Embryonic facial prominence (tissue), 1 donor: ENCODE measurements around the gene STEEP1.

Source experiments
- DNase-seq: peaks from one replicate; pipeline ENCODE4 v3.0.0-alpha.2; 2016; ENCODE audit errors: extremely low spot score

Gene STEEP1

GRCh38 chrX:119565107-119565663 is at the start of gene STEEP1:
Gene STEEP1 (minus strand): TSS chrX:119565409. CDS start chrX:119565355, 54 bp downstream.
- peak; percentile 86 for DNase-seq

GRCh38 chrX:119614776-119615175 is 49.6 kb upstream of the STEEP1 start:
- DNase-seq, result no peak

- no peak for DNase-seq
These were observed 41.8 kb upstream of the STEEP1 start for GRCh38 chrX:119607018-119607389.

DNA sequence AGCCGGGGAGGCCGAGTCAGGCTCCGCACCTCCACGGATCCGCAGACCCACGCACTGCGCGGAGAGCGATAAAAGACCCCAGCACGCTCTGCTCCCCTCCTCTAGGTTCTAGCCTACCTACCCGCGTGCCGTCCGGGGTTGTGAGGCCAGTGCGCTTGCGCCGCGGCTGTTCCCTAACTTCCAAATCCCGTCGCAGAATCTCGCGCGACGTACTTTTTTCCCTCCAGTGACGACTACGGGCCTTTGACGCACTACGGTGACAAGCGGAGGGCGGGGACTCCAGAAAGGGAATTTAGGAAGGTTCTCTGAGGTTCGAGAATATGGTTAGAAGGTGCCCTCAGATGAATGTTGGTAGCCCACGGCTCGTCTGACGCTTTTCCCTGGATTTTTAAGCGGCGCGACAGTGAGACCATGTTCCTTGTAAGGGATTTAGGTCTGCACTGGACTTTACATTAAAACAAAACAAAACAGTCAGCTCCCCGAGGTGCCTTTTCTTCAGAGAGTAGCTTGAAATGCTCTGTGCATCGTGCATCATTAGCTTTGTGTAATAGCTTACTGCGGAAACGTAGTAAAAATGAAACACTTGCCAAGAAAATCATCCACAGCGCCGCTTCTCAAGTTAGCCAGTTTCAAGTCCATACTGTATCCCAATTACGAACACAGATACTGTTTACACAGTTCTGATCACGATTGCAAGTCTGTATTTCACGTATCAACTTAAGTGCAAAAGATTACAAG is 41.2 kb upstream of the STEEP1 start, which contains the start of gene NKRF:
NKRF (minus strand) TSS at position 145 of the 738 bp plus-strand sequence.
- DNase-seq, result peak; percentile 85

DNA sequence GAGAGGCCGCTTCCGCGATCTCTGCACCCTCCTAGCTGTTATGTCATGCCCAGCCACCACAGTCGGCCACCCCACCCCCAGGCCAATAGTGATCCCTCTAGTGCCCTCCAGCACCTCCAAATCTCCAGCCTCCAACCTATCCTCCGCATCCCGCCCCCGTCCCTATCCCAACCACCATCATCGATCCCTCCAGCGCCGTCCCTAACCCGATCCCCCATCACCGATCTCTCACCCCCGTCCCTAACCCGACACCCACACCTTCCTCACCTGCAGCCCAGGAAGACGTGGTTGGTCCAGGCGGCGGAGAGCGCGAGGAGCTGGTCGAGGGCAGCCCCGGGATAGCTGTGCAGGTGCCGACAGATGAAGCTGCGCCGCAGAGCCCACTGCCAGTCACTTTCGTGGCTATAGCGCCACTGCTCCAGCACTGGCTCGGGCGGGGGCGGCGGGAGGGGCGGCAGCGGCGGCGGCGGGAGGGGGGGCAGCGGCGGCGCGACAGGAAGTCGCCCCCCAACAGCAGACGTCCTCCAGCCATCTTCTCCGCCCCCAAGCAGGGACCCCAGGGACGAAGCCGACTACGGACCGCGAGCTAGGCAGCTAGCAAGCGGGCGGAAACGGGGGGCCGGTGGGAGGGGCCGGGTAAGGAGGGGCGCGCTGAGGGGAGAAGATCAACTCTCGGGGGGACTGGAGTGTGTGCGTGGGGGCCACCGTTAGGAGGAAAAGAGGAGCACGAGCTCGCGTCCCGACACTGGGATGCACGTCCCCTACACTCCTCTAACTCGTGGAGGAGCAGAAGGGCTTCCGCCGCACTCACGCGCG is 40.5 kb upstream of the STEEP1 start:
- DNase-seq, result peak; percentile 7

GRCh38 chrX:119604766-119605463 is 39.7 kb upstream of the STEEP1 start:
- DNase-seq, result no peak

- DNase-seq, result no peak
These were observed 37.6 kb upstream of the STEEP1 start for GRCh38 chrX:119602701-119603255.

DNA sequence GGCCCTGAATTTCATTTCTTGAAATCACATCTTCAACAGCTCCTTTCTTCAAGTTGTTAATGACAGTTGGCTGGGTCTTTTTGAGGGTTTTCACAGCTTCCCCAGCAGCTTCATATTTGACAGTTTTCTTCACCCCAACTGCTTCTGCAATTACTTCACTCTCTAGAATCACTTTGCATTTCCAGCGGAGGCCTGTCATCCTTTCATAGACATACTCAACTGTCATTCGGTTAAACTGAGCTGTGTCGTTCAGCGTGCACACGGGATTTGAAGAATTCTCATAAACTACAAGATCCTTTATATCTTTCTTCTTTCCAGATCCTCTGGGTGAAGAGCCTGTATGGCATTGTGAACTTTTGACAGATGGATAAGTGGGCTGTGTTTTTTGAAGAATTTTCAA is 24.6 kb upstream of the STEEP1 start:
- DNase-seq, result no peak

DNA sequence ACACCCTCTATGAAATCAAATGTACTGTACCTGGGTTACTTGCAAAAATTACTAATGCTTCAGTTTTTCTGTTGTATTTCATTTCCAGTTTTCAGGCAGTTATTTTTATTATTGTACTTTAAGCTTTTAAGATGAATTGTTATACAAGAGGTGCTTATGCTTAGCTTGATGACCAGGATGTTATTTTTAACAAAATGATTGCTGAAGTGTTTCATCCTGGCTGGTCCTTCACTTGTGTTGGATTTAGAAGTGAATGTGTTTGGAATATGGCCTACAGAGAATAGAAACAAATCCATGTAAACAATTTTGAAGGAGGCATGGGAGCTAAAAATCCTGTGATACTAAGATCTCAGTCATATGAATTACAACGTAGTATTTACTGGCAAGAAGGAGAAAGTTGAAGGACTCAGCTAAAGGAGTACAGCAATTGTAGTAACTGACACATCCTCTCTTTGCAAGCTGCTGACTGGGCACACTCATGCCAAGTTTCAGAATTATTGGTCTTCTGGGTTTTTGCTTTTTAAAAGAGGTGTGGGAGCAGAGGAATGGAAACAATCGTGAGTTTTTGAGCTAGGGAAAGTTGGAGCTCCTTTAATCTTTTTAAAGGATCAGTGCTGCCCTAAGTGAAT is 18.3 kb upstream of the STEEP1 start:
- DNase-seq, result no peak

DNA sequence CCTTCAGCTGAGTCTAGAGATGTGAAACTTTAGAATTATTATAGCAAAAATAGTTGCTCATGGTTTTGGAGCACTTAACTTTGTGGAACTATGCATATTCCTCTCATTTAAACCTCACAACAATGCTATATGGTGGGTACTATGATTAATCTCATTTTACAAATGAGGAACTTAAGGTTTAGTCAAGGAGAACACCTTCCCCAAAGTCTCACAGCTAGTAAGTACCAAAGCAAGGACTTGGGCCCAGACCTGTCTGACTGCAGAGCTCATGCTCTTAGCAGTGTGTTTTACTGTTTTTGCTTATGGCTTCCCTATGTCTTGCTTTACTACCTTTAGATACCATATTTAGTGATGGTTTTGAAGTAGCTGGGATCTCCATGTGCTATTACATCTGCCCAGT is 14.2 kb upstream of the STEEP1 start:
- no peak for DNase-seq

DNA sequence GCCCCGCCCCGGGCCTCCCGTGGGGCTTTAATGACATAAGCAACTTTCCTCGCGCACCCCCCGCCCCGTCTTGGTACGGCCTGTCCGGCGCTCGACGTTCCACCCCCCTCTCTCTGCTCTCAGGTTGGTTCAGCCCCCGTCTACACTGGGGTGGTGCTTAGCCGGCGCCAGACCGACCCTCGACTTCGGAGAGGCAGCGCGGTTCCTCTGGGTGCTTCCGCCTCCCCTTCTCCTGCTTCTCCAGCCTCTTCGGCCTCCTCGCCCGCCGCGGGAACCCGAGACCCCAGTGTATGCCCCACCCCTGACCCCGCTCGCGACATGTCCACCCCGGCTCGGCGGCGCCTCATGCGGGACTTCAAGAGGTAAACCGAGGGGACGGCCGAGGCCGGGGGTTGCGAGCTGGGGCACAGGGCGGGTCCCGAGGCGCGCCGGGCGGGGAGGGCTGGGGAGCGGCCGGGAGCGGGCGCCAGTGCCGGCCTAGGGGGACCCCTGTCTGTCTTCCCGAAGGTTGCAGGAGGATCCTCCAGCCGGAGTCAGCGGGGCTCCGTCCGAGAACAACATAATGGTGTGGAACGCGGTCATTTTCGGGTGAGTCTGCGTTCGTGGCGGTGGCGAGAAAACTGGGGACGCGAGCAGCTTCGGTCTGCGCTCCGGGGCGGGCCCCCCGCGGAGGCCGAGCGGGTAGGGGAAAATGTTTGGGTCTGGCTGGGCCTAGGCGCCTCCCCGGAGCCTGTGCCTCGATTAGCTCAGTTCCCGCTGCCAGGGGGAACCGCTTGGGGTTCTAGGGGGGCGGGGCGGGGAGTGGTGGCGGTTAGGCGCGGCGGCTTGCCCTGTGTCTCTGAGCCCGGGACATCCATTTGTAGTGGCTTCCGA is 9.4 kb upstream of the STEEP1 start, which contains the start of gene UBE2A:
UBE2A (plus strand) TSS at position 170 of the 873 bp plus-strand sequence; CDS start at position 319, 149 bp downstream.
- DNase-seq, result peak; percentile 76

GRCh38 chrX:119573840-119574393 is 8.7 kb upstream of the STEEP1 start:
- no peak for DNase-seq

GRCh38 chrX:119573222-119573621 is 8.0 kb upstream of the STEEP1 start:
- DNase-seq, result no peak

- DNase-seq, result no peak
These were observed 5.2 kb upstream of the STEEP1 start for GRCh38 chrX:119570351-119570835.

- no peak for DNase-seq
These were observed 12.7 kb downstream of the STEEP1 start for GRCh38 chrX:119552508-119552907.

DNA sequence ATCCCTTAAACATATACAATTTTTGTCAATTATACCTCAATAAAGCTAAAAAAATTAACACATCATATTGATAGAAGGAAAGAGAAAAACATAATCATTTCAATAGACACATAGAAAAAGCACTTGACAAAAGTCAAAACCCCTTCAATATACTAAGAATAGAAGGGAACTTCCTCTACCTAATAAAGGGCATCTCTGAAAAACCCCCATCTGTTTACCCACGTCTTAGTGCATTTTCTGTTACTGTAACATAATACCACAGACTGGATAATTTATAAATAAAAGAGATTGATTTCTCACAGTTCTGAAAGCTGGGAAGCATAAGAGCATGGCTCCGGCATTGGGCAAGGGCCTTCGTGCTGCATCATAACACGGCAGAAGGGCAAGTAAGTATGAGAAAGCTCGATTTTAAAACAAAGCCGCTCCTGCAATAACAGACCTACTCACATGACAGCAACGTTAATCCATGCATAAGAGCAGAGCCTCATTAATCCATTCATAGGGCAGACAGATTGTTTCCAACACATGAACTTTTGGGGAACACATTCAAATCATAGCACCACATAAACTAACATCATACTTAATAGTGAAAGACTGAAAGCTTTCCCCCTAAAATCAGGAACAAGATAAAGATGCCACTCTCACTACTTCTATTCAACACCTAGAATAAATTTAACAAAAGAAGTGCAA is 15.7 kb downstream of the STEEP1 start:
- no peak for DNase-seq

DNA sequence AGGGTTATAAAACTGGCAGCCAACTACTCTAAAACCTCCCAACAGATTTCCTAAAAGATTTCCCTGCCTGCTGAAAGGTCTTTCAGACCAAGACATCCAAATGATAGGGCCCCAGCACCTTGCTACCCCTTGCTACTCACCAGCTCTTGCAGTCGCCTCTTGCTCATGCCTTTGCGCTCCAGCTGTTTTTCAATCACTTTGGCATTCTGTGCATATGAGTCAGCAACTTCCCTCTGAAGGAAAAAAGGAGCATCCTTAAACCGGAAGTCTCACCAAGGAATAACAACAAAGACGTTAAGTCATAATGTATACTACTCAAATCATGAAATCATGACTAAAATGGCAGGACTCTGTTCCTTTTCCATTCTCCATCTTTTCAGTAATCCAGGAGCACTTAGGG is 24.0 kb downstream of the STEEP1 start:
- DNase-seq, result no peak

DNA sequence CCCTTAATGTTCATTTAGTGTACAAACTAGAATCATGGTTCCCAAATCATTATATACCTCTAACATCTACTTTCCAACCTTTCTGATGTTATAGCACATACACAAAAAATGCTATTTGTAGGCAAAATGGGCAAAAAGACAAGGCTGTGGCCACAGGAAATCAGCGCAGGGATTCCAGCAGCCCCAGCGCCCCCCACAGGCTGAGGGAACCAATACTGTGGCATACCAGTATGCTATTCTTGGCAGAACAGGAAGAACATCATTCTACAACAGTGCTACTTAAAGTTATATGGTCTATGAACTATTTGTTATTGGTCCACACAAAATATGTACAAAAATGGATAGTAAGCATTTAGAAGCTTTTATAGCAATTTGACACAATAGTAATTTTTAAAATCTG is 25.3 kb downstream of the STEEP1 start:
- DNase-seq, result no peak

DNA sequence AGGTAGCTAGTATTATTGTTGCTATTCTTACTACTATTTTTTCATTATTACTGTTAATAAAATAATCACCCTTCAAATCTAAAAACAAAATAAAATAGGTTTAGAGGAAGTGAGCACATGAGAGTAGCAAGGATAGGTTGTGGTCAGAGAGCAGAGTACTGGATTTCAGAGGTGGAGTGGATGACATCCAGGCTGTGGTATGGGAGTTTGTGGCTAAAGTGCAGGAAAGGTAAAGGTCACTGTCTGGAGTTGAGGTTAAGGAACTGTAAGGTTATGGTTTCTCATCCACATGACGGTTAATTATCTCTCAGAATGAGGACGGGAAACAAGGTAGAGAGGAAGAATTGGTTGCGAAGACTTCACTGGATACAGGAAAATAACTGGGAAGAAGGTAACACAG is 27.7 kb downstream of the STEEP1 start:
- DNase-seq, result no peak
